ENCODE measurements around the gene ASTN1. TPM values are rescaled to one million over a fixed set of nuclear protein-coding genes. Genes with fewer than 3 reads are reported as not detected.

Gene ASTN1
- total and polyA plus RNA-seq, 2 experiments from 2014 or later = 1.1 TPM; not detected in 1

- no peaks in the 10 kb centered on the region for H3K4me1 ChIP-seq (ENCODE audit: insufficient read depth)
- H3K4me3 ChIP-seq = no peak overlapping the region
- no peaks in the 10 kb centered on the region for H3K9me3 ChIP-seq (ENCODE audit: low read depth)
- H4K20me1 ChIP-seq (ENCODE audit: insufficient read depth, poor library complexity, severe bottlenecking) = no peaks in the 10 kb centered on the region
- H3K27me3 ChIP-seq = peaks cover 10% of the 10 kb centered on the region
- TF ChIP-seq CTCF (IDR thresholded peaks at IDR 0.05; ENCODE audit: poor library complexity) (no peak), EZH2 (IDR thresholded peaks at IDR 0.05; ENCODE audit: borderline replicate concordance) (no peak), EZH2phosphoT487 (IDR thresholded peaks at IDR 0.05; ENCODE audit: low read depth, severe bottlenecking, unreplicated experiment) (no peak)
- DNase-seq (ENCODE audit: low spot score) = no peak
- no peaks in the 10 kb centered on the region for H3K36me3 ChIP-seq (replicated peaks; ENCODE audit: insufficient read depth, low read depth)
- WGBS (ENCODE audit: low lambda C conversion rate, missing lambda C conversion rate) = 90% methylated on average over 1 of the region's 1 CpG
- H3K4me2 ChIP-seq = no peak overlapping the region
- H3K9me2 ChIP-seq (replicated peaks; ENCODE audit: insufficient read depth) = no peaks in the 10 kb centered on the region
- no peaks in the 10 kb centered on the region for H3K79me2 ChIP-seq
- H2AFZ ChIP-seq = no peak overlapping the region
- H3K27ac ChIP-seq = no peak overlapping the region
Measured at GRCh38 chr1:177106196-177106595, 58.3 kb downstream of the ASTN1 start.

- H3K79me2 ChIP-seq = no peaks in the 10 kb centered on the region
- no peak for DNase-seq (ENCODE audit: low spot score)
- no peaks in the 10 kb centered on the region for H3K4me1 ChIP-seq (ENCODE audit: insufficient read depth)
- H3K9me2 ChIP-seq (replicated peaks; ENCODE audit: insufficient read depth) = no peaks in the 10 kb centered on the region
- no peak overlapping the region for H2AFZ ChIP-seq
- 77% methylated on average over 2 of the region's 2 CpGs for WGBS (ENCODE audit: low lambda C conversion rate, missing lambda C conversion rate)
- no peaks in the 10 kb centered on the region for H3K27me3 ChIP-seq
- H3K27ac ChIP-seq = no peak overlapping the region
- no peak for TF ChIP-seq CTCF (IDR thresholded peaks at IDR 0.05; ENCODE audit: poor library complexity)
- no peak for TF ChIP-seq EZH2 (IDR thresholded peaks at IDR 0.05; ENCODE audit: borderline replicate concordance)
- no peak for TF ChIP-seq EZH2phosphoT487 (IDR thresholded peaks at IDR 0.05; ENCODE audit: low read depth, severe bottlenecking, unreplicated experiment)
- H4K20me1 ChIP-seq (ENCODE audit: insufficient read depth, poor library complexity, severe bottlenecking) = no peaks in the 10 kb centered on the region
- H3K4me2 ChIP-seq = no peak overlapping the region
- no peaks in the 10 kb centered on the region for H3K9me3 ChIP-seq (ENCODE audit: low read depth)
- no peak overlapping the region for H3K4me3 ChIP-seq
- H3K36me3 ChIP-seq (replicated peaks; ENCODE audit: insufficient read depth, low read depth) = no peaks in the 10 kb centered on the region
Measured at GRCh38 chr1:177103005-177103852, 61.3 kb downstream of the ASTN1 start.

DNA sequence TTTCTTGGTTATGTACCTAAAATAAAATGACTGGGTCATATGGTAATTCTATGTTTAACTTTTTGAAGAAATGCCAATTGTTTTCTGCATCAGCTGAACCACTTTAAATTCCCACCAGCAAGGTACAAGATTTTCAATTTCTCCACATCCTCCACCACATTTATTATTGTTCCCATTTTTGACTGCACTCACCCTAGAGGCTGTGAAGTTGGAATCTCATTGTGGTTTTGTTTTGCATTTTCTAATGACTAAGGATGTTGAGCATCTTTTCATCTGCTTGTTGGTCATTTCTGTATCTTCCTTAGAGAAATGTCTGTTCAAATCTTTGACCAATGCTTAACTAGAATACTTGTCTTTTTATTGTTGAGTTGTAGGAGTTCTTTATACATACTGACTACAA lies 72.5 kb downstream of the ASTN1 start:
- Histone ChIP-seq H3K9me3 (ENCODE audit: low read depth) (no peaks in the 10 kb centered on the region), H3K4me3 (no peak overlapping the region), H3K9me2 (replicated peaks; ENCODE audit: insufficient read depth) (no peaks in the 10 kb centered on the region), H4K20me1 (ENCODE audit: insufficient read depth, poor library complexity, severe bottlenecking) (no peaks in the 10 kb centered on the region), H3K27me3 (peaks cover 7% of the 10 kb centered on the region), H3K79me2 (no peaks in the 10 kb centered on the region), H3K4me2 (no peak overlapping the region), H3K27ac (no peak overlapping the region), H3K36me3 (replicated peaks; ENCODE audit: insufficient read depth, low read depth) (no peaks in the 10 kb centered on the region), H2AFZ (no peak overlapping the region), H3K4me1 (ENCODE audit: insufficient read depth) (no peaks in the 10 kb centered on the region)
- no peak for DNase-seq (ENCODE audit: low spot score)
- TF ChIP-seq CTCF (IDR thresholded peaks at IDR 0.05; ENCODE audit: poor library complexity) (no peak), EZH2phosphoT487 (IDR thresholded peaks at IDR 0.05; ENCODE audit: low read depth, severe bottlenecking, unreplicated experiment) (no peak), EZH2 (IDR thresholded peaks at IDR 0.05; ENCODE audit: borderline replicate concordance) (no peak)
